ENCODE results near the gene PNPLA1. TPM values are rescaled to one million over a fixed set of nuclear protein-coding genes. Genes with fewer than 3 reads are reported as not detected.

PNPLA1 gene
- total RNA-seq, 2 donors from 2014 or later = not detected

GRCh38 chr6:36355819-36356218, 86.0 kb downstream of the PNPLA1 start:
- Histone ChIP-seq H3K9ac (ENCODE audit: extremely low read depth, low read length, poor library complexity, severe bottlenecking) (no peak overlapping the region), H3K27ac (ENCODE audit: low read depth, low read length) (no peak overlapping the region), H3K4me3 (ENCODE audit: low read length) (no peak overlapping the region), H3K9me3 (ENCODE audit: control insufficient read depth, low read length) (peaks cover 5% of the 10 kb centered on the region), H3K36me3 (ENCODE audit: control insufficient read depth, insufficient read depth, low read length) (no peaks in the 10 kb centered on the region), H3K4me1 (ENCODE audit: control insufficient read depth, insufficient read depth, low read length) (no peaks in the 10 kb centered on the region), H3K27me3 (ENCODE audit: control insufficient read depth, insufficient read depth, low read length, poor library complexity, severe bottlenecking) (no peaks in the 10 kb centered on the region)
- peaks cover 2% of the 10 kb centered on the region for H3K4me1 Mint-ChIP-seq
- peaks cover 4% of the 10 kb centered on the region for H3K9me3 Mint-ChIP-seq
- DNase-seq = peak; percentile 12
- no peak overlapping the region for H3K4me3 Mint-ChIP-seq
- H3K27ac Mint-ChIP-seq = no peak overlapping the region
- no peaks in the 10 kb centered on the region for H3K36me3 Mint-ChIP-seq (ENCODE audit: low read depth)
- no peaks in the 10 kb centered on the region for H3K27me3 Mint-ChIP-seq (ENCODE audit: insufficient read depth)
- WGBS, 2 experiments (ENCODE audit: insufficient coverage in 1 of 2, insufficient read length in 1 of 2) = 91 to 92% methylated on average over 2 to 4 of the region's 4 CpGs
- TF ChIP-seq CTCF (conservative IDR thresholded peaks at IDR 0.05) = no peak

- 86 to 92% methylated on average over 1 to 3 of the region's 3 CpGs for WGBS, 2 experiments (ENCODE audit: insufficient coverage in 1 of 2, insufficient read length in 1 of 2)
- H3K4me3 Mint-ChIP-seq = no peak overlapping the region
- no peaks in the 10 kb centered on the region for H3K27me3 ChIP-seq (ENCODE audit: control insufficient read depth, insufficient read depth, low read length, poor library complexity, severe bottlenecking)
- no peaks in the 10 kb centered on the region for H3K36me3 Mint-ChIP-seq (ENCODE audit: low read depth)
- no peaks in the 10 kb centered on the region for H3K36me3 ChIP-seq (ENCODE audit: control insufficient read depth, insufficient read depth, low read length)
- H3K27ac Mint-ChIP-seq = no peak overlapping the region
- H3K9me3 ChIP-seq (ENCODE audit: control insufficient read depth, low read length) = peaks cover 4% of the 10 kb centered on the region
- no peak for TF ChIP-seq CTCF (conservative IDR thresholded peaks at IDR 0.05)
- no peaks in the 10 kb centered on the region for H3K4me1 Mint-ChIP-seq
- no peak overlapping the region for H3K9ac ChIP-seq (ENCODE audit: extremely low read depth, low read length, poor library complexity, severe bottlenecking)
- no peak overlapping the region for H3K4me3 ChIP-seq (ENCODE audit: low read length)
- H3K27ac ChIP-seq (ENCODE audit: low read depth, low read length) = no peak overlapping the region
- peaks cover 1% of the 10 kb centered on the region for H3K9me3 Mint-ChIP-seq
- no peaks in the 10 kb centered on the region for H3K27me3 Mint-ChIP-seq (ENCODE audit: insufficient read depth)
- H3K4me1 ChIP-seq (ENCODE audit: control insufficient read depth, insufficient read depth, low read length) = no peaks in the 10 kb centered on the region
- no peak for DNase-seq
These were observed 88.0 kb downstream of the PNPLA1 start for GRCh38 chr6:36357872-36358225.

Other genes with a start within 250 kb of the PNPLA1 start
- not detected for gene SLC26A8, start 245.4 kb upstream of the PNPLA1 start, total RNA-seq
- gene MAPK14, start 242.3 kb upstream of the PNPLA1 start, total RNA-seq = 10 to 100 TPM; 36.4 to 40.6 TPM
- 10 to 100 TPM; 14.6 to 16.0 TPM for gene MAPK13, start 139.5 kb upstream of the PNPLA1 start, total RNA-seq
- 10 to 100 TPM; 30.4 to 46.8 TPM for gene BRPF3, start 73.3 kb upstream of the PNPLA1 start, total RNA-seq
- gene BNIP5, start 66.8 kb downstream of the PNPLA1 start, total RNA-seq = not detected
- gene ETV7, start 117.6 kb downstream of the PNPLA1 start, total RNA-seq = under 1 TPM; 0.42 TPM
- gene PXT1, start 172.8 kb downstream of the PNPLA1 start, total RNA-seq = under 1 TPM in 1 of 2 donors, not detected in 1; 0.15 TPM
- gene KCTD20, start 172.9 kb downstream of the PNPLA1 start, total RNA-seq = 10 to 100 TPM; 20.5 to 29.0 TPM

Data from endodermal cell (in vitro differentiated cells).